ENCODE data around the gene TMEM169.

Gene TMEM169

DNA sequence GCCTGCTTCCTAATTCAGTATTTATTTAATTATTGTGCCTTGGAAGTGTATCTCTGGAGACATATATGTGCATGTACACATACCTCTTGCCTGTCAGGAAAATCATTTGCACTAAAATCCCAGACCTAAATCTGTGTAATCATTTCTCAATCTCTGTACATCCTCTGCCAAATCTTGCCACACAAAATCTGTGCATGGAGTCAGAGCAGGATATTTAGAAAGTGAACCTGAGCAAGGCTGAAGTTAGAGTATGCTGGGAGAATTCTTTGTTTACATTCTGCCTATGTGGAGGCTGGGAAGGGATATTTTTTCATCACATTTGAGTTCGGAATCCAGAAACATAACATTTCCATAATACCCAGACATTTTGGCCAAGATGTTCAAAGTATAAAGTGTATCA lies 36.8 kb downstream of the TMEM169 start:
- H3K4me2 ChIP-seq (ENCODE audit: insufficient read depth, low read length, poor library complexity, severe bottlenecking) = no peak overlapping the region
- no peak overlapping the region for H3K23ac ChIP-seq (ENCODE audit: low read depth, low read length, poor library complexity)
- no peak for DNase-seq (ENCODE audit: low spot score)
- no peak overlapping the region for H2AK5ac ChIP-seq (ENCODE audit: low read depth, low read length)
- H2BK12ac ChIP-seq (ENCODE audit: low read length) = no peak overlapping the region
- peaks cover 18 to 20% of the 10 kb centered on the region in 2 donors for H3K4me1 ChIP-seq (ENCODE audit: control insufficient read depth in 2 of 2, insufficient read depth in 1 of 2, low read depth in 1 of 2, low read length in 2 of 2)
- no peak overlapping the region for H2BK120ac ChIP-seq (ENCODE audit: low read depth, low read length)
- no peak overlapping the region for H2BK15ac ChIP-seq (ENCODE audit: low read length)
- H3K14ac ChIP-seq (ENCODE audit: low read length) = no peak overlapping the region
- H3K18ac ChIP-seq (ENCODE audit: low read length) = no peak overlapping the region
- no peaks in the 10 kb centered on the region for H3K27me3 ChIP-seq (ENCODE audit: control insufficient read depth in 3 of 3, insufficient read depth in 3 of 3, low read depth in 1 of 3, low read length in 3 of 3)
- no peak overlapping the region for H3K9ac ChIP-seq (ENCODE audit: low read depth, low read length, poor library complexity)
- H2BK5ac ChIP-seq (ENCODE audit: low read length) = no peak overlapping the region
- no peak overlapping the region for H3K4ac ChIP-seq (ENCODE audit: low read length)
- peak overlapping the region; percentile 49 for H3K27ac ChIP-seq (replicated peaks; ENCODE audit: low read length)
- no peak overlapping the region for H4K8ac ChIP-seq (ENCODE audit: low read depth, low read length)
- H2AFZ ChIP-seq (ENCODE audit: low read length) = no peak overlapping the region
- H3K4me3 ChIP-seq (ENCODE audit: low read length in 2 of 2) = no peak overlapping the region
- H4K91ac ChIP-seq (ENCODE audit: low read depth, low read length, poor library complexity) = no peak overlapping the region
- H3K9me3 ChIP-seq (replicated peaks in 1 of 2; ENCODE audit: control insufficient read depth in 2 of 2, insufficient read depth in 1 of 2, low read depth in 1 of 2, low read length in 2 of 2) = no peaks in the 10 kb centered on the region
- no peaks in the 10 kb centered on the region for H3K79me1 ChIP-seq (ENCODE audit: low read depth, low read length)
- WGBS, 2 donors (ENCODE audit: extremely low coverage in 2 of 2, insufficient read length in 2 of 2, insufficient replicate concordance in 1 of 2) = no CpG with 5 or more reads among the region's 1 CpG
- H3K36me3 ChIP-seq (replicated peaks in 1 of 2; ENCODE audit: control insufficient read depth in 2 of 2, insufficient read depth in 2 of 2, low read length in 2 of 2) = peaks cover 26 to 96% of the 10 kb centered on the region in 2 donors

DNA sequence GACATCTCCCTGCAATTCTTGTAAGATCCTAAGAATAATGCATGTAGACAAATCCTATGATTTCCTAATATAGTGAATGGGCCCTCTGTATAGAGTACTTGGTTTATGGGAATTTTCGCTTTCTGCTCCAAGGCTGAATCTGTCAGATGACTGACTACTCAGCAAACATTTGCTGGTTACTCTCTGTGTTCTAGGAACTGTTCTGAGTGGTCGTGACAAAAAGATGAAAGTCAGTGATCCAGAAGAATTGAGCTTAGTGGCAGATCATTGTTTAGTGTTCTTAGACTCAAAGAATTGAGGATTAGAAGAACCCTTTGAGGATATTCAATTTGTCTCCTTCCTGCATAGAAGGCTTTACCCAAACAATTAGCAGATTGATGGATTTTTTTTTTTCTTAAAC lies 37.4 kb downstream of the TMEM169 start:
- peaks cover 23 to 96% of the 10 kb centered on the region in 2 donors for H3K36me3 ChIP-seq (replicated peaks in 1 of 2; ENCODE audit: control insufficient read depth in 2 of 2, insufficient read depth in 2 of 2, low read length in 2 of 2)
- H3K4me3 ChIP-seq (ENCODE audit: low read length in 2 of 2) = no peak overlapping the region
- H3K4me1 ChIP-seq (ENCODE audit: control insufficient read depth in 2 of 2, insufficient read depth in 1 of 2, low read depth in 1 of 2, low read length in 2 of 2) = peaks cover 15 to 19% of the 10 kb centered on the region in 2 donors

DNA sequence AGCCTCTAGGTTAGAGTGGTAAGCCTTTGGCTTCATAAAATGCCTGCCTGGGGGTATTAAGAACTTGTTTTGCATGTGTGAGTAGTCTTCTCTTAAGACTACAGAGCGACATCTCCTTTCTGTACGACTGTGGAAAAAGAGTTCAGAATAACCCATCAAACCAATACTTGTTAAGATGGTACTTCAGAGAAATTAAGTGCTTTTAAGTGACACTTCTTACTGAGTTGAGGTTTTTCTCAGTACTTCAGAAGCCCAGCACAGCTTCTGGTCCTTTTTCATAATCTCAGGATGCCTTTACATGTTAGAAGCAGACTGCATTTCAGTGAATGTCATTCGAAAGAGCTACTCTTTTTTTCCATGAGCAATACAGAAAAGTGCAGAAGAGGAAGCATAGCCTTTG lies 38.3 kb downstream of the TMEM169 start:
- DNase-seq (ENCODE audit: low spot score) = no peak
- Histone ChIP-seq H3K4me2 (ENCODE audit: insufficient read depth, low read length, poor library complexity, severe bottlenecking) (no peak overlapping the region), H4K91ac (ENCODE audit: low read depth, low read length, poor library complexity) (no peak overlapping the region), H2AK5ac (ENCODE audit: low read depth, low read length) (no peak overlapping the region), H3K14ac (ENCODE audit: low read length) (no peak overlapping the region), H3K9me3 (replicated peaks in 1 of 2; ENCODE audit: control insufficient read depth in 2 of 2, insufficient read depth in 1 of 2, low read depth in 1 of 2, low read length in 2 of 2) (no peaks in the 10 kb centered on the region), H2BK5ac (ENCODE audit: low read length) (no peak overlapping the region), H3K36me3 (replicated peaks in 1 of 2; ENCODE audit: control insufficient read depth in 2 of 2, insufficient read depth in 2 of 2, low read length in 2 of 2) (peaks cover 28 to 100% of the 10 kb centered on the region in 2 donors), H3K18ac (ENCODE audit: low read length) (no peak overlapping the region), H3K4ac (ENCODE audit: low read length) (no peak overlapping the region), H3K79me1 (ENCODE audit: low read depth, low read length) (no peaks in the 10 kb centered on the region), H3K4me1 (ENCODE audit: control insufficient read depth in 2 of 2, insufficient read depth in 1 of 2, low read depth in 1 of 2, low read length in 2 of 2) (peaks cover 10 to 15% of the 10 kb centered on the region in 2 donors), H3K23ac (ENCODE audit: low read depth, low read length, poor library complexity) (no peak overlapping the region), H2BK15ac (ENCODE audit: low read length) (no peak overlapping the region), H2BK120ac (ENCODE audit: low read depth, low read length) (no peak overlapping the region), H3K4me3 (ENCODE audit: low read length in 2 of 2) (no peak overlapping the region), H2BK12ac (ENCODE audit: low read length) (no peak overlapping the region), H3K9ac (ENCODE audit: low read depth, low read length, poor library complexity) (no peak overlapping the region), H2AFZ (ENCODE audit: low read length) (no peak overlapping the region), H4K8ac (ENCODE audit: low read depth, low read length) (no peak overlapping the region), H3K27ac (replicated peaks; ENCODE audit: low read length) (no peak overlapping the region), H3K27me3 (ENCODE audit: control insufficient read depth in 3 of 3, insufficient read depth in 3 of 3, low read depth in 1 of 3, low read length in 3 of 3) (no peaks in the 10 kb centered on the region)
- no CpG with 5 or more reads among the region's 3 CpGs for WGBS, 2 donors (ENCODE audit: extremely low coverage in 2 of 2, insufficient read length in 2 of 2, insufficient replicate concordance in 1 of 2)

More for the DNA sequence above, 37.4 kb downstream of the TMEM169 start:
- no peak overlapping the region for H2BK120ac ChIP-seq (ENCODE audit: low read depth, low read length)
- H3K79me1 ChIP-seq (ENCODE audit: low read depth, low read length) = no peaks in the 10 kb centered on the region
- no peaks in the 10 kb centered on the region for H3K9me3 ChIP-seq (replicated peaks in 1 of 2; ENCODE audit: control insufficient read depth in 2 of 2, insufficient read depth in 1 of 2, low read depth in 1 of 2, low read length in 2 of 2)
- no peak overlapping the region for H2BK12ac ChIP-seq (ENCODE audit: low read length)
- H3K23ac ChIP-seq (ENCODE audit: low read depth, low read length, poor library complexity) = no peak overlapping the region
- H2BK5ac ChIP-seq (ENCODE audit: low read length) = no peak overlapping the region
- WGBS, 2 donors (ENCODE audit: extremely low coverage in 2 of 2, insufficient read length in 2 of 2, insufficient replicate concordance in 1 of 2) = no CpG with 5 or more reads among the region's 2 CpGs
- no peaks in the 10 kb centered on the region for H3K27me3 ChIP-seq (ENCODE audit: control insufficient read depth in 3 of 3, insufficient read depth in 3 of 3, low read depth in 1 of 3, low read length in 3 of 3)
- no peak overlapping the region for H4K91ac ChIP-seq (ENCODE audit: low read depth, low read length, poor library complexity)
- no peak overlapping the region for H3K14ac ChIP-seq (ENCODE audit: low read length)
- no peak overlapping the region for H2AFZ ChIP-seq (ENCODE audit: low read length)
- peak; percentile 63 for DNase-seq (ENCODE audit: low spot score)
- no peak overlapping the region for H3K4ac ChIP-seq (ENCODE audit: low read length)
- no peak overlapping the region for H3K4me2 ChIP-seq (ENCODE audit: insufficient read depth, low read length, poor library complexity, severe bottlenecking)
- H2BK15ac ChIP-seq (ENCODE audit: low read length) = no peak overlapping the region
- H3K27ac ChIP-seq (replicated peaks; ENCODE audit: low read length) = peak overlapping the region; percentile 57
- H2AK5ac ChIP-seq (ENCODE audit: low read depth, low read length) = no peak overlapping the region
- H4K8ac ChIP-seq (ENCODE audit: low read depth, low read length) = no peak overlapping the region
- no peak overlapping the region for H3K9ac ChIP-seq (ENCODE audit: low read depth, low read length, poor library complexity)
- H3K18ac ChIP-seq (ENCODE audit: low read length) = no peak overlapping the region

DNA sequence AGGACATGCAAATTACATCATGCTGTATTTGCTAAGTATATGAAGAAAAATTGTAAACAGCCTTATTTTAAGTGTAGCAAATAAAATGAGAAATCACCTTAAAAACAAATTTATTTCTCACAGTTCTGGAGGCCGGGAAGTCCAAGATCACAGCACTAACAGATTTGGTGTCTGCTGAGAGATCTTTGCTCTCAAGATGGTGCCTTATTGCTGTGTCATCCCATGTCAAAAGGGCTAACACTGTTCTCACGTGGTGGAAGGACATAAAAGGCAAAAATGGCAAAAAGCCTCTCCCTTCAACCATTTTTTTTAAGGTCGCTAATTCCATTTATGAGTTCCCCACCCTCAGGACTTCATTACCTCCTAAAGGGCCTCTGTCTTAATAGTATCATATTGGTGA lies 39.5 kb downstream of the TMEM169 start:
- H3K9ac ChIP-seq (ENCODE audit: low read depth, low read length, poor library complexity) = no peak overlapping the region
- H3K4me3 ChIP-seq (ENCODE audit: low read length in 2 of 2) = no peak overlapping the region
- no peak overlapping the region for H3K14ac ChIP-seq (ENCODE audit: low read length)
- H2BK120ac ChIP-seq (ENCODE audit: low read depth, low read length) = no peak overlapping the region
- WGBS, 2 donors (ENCODE audit: extremely low coverage in 2 of 2, insufficient read length in 2 of 2, insufficient replicate concordance in 1 of 2) = no CpG with 5 or more reads among the region's 3 CpGs
- no peaks in the 10 kb centered on the region for H3K9me3 ChIP-seq (replicated peaks in 1 of 2; ENCODE audit: control insufficient read depth in 2 of 2, insufficient read depth in 1 of 2, low read depth in 1 of 2, low read length in 2 of 2)
- peaks cover 0 to 12% of the 10 kb centered on the region in 2 donors for H3K4me1 ChIP-seq (ENCODE audit: control insufficient read depth in 2 of 2, insufficient read depth in 1 of 2, low read depth in 1 of 2, low read length in 2 of 2)
- H2AFZ ChIP-seq (ENCODE audit: low read length) = no peak overlapping the region
- H2BK5ac ChIP-seq (ENCODE audit: low read length) = no peak overlapping the region
- no peaks in the 10 kb centered on the region for H3K79me1 ChIP-seq (ENCODE audit: low read depth, low read length)
- no peak overlapping the region for H3K18ac ChIP-seq (ENCODE audit: low read length)
- H3K4me2 ChIP-seq (ENCODE audit: insufficient read depth, low read length, poor library complexity, severe bottlenecking) = no peak overlapping the region
- no peak overlapping the region for H3K4ac ChIP-seq (ENCODE audit: low read length)
- DNase-seq (ENCODE audit: low spot score) = no peak
- no peak overlapping the region for H2AK5ac ChIP-seq (ENCODE audit: low read depth, low read length)
- H4K91ac ChIP-seq (ENCODE audit: low read depth, low read length, poor library complexity) = no peak overlapping the region
- H4K8ac ChIP-seq (ENCODE audit: low read depth, low read length) = no peak overlapping the region
- no peaks in the 10 kb centered on the region for H3K27me3 ChIP-seq (ENCODE audit: control insufficient read depth in 3 of 3, insufficient read depth in 3 of 3, low read depth in 1 of 3, low read length in 3 of 3)
- no peak overlapping the region for H3K27ac ChIP-seq (replicated peaks; ENCODE audit: low read length)
- no peak overlapping the region for H3K23ac ChIP-seq (ENCODE audit: low read depth, low read length, poor library complexity)
- H2BK12ac ChIP-seq (ENCODE audit: low read length) = no peak overlapping the region
- H3K36me3 ChIP-seq (replicated peaks in 1 of 2; ENCODE audit: control insufficient read depth in 2 of 2, insufficient read depth in 2 of 2, low read length in 2 of 2) = peaks cover 30 to 100% of the 10 kb centered on the region in 2 donors
- H2BK15ac ChIP-seq (ENCODE audit: low read length) = no peak overlapping the region

Measured in neuronal stem cell (in vitro differentiated cells).